Endothelial cell of umbilical vein (primary cell): ENCODE data around the gene DHX34. TPM values are rescaled to one million over a fixed set of nuclear protein-coding genes. Genes with fewer than 3 reads are reported as not detected.

Experiments
- BruUV-seq: library from RNA; stranded (reverse); fragments of 400-500 nt; replicated peaks from 2 replicates; lab custom pipeline; 2021; lab: Mats Ljungman, UMichigan
- CTCF ChIA-PET: fragments of 300-600, 350-600 bp; sonication (Branson Sonifier 250); formaldehyde crosslinking; loops from one replicate; lab custom pipeline; 2021; ENCODE audit warnings: antibody characterized with exemption, inconsistent platforms; lab: Charles Lee
- POLR2A ChIA-PET: fragments of 300-600, 350-600 bp; sonication (Branson Sonifier 250); formaldehyde crosslinking; loops from one replicate; lab custom pipeline; 2021; ENCODE audit warnings: antibody characterized with exemption, inconsistent platforms; lab: Charles Lee
- DNase-seq: peaks from one replicate; pipeline ENCODE4 v3.0.0-alpha.2; 2011; ENCODE audit warnings: low read depth, low spot score
- FAIRE-seq: peaks from 2 replicates; lab custom pipeline; 2011; peaks lifted over from hg19 to GRCh38; lab: Jason Lieb, UNC
- H2AFZ ChIP-seq: 2 replicates; pipeline ENCODE4 v1.6.0; 2012; ENCODE audit warnings: low read depth, low read length, control low read depth, inconsistent platforms
- H3K27ac ChIP-seq: 2 replicates; pipeline ENCODE4 v1.5.1; 2011; ENCODE audit warnings: low read depth, mild to moderate bottlenecking, control low read depth, low read length, moderate library complexity; ENCODE audit not compliant: insufficient read depth
- H3K27me3 ChIP-seq, 2 experiments: 2 replicates each; pipeline versions ENCODE4 v1.6.0 to v1.6.1; 2011; ENCODE audit warnings: low read length in 2 of 2, mixed read lengths in 1 of 2; ENCODE audit not compliant: control insufficient read depth in 2 of 2, insufficient read depth in 2 of 2
- H3K36me3 ChIP-seq, 2 experiments: 2 replicates in 1 of 2; 3 replicates in 1 of 2; pipeline ENCODE4 v1.5.1; 2011; ENCODE audit warnings: low read length in 2 of 2, mild to moderate bottlenecking in 1 of 2, moderate library complexity in 1 of 2; ENCODE audit not compliant: control insufficient read depth in 2 of 2, insufficient read depth in 2 of 2; ENCODE audit errors: extremely low read depth in 1 of 2
- H3K4me1 ChIP-seq: 3 replicates; pipeline ENCODE4 v1.5.1; 2011; ENCODE audit warnings: mild to moderate bottlenecking, low read length; ENCODE audit not compliant: control insufficient read depth, insufficient read depth; ENCODE audit errors: extremely low read depth
- H3K4me2 ChIP-seq: 2 replicates; pipeline ENCODE4 v1.6.1; 2011; ENCODE audit warnings: low read length, control low read depth, mixed read lengths; ENCODE audit not compliant: insufficient read depth
- H3K4me3 ChIP-seq, 3 experiments: fragments of 200-600 bp in 1 of 3; sonication (generic), shearing (Covaris generic) in 1 of 3; replicated peaks in 1 of 3; 2 replicates each; pipeline ENCODE4 v1.5.1; 2011 to 2016; ENCODE audit warnings: control low read depth in 3 of 3, low read length in 3 of 3, mild to moderate bottlenecking in 2 of 3, inconsistent platforms in 1 of 3, low read depth in 1 of 3, moderate library complexity in 1 of 3; ENCODE audit not compliant: insufficient read depth in 1 of 3
- H3K79me2 ChIP-seq: 2 replicates; pipeline ENCODE4 v1.6.0; 2012; ENCODE audit warnings: low read length, inconsistent platforms; ENCODE audit not compliant: control insufficient read depth, insufficient read depth
- H3K9ac ChIP-seq: replicated peaks from 2 replicates; pipeline ENCODE3; 2011; ENCODE audit warnings: low read length, control low read depth; ENCODE audit not compliant: insufficient read depth; ENCODE audit errors: extremely low read depth
- H3K9me1 ChIP-seq: replicated peaks from 3 replicates; pipeline ENCODE4 v1.6.0; 2011; ENCODE audit warnings: mild to moderate bottlenecking, low read length; ENCODE audit not compliant: control insufficient read depth, insufficient read depth; ENCODE audit errors: extremely low read depth
- H3K9me3 ChIP-seq: replicated peaks from 2 replicates; pipeline ENCODE4 v1.5.1; 2012; ENCODE audit warnings: low read length, inconsistent platforms; ENCODE audit not compliant: control insufficient read depth, insufficient read depth
- H4K20me1 ChIP-seq: replicated peaks from 2 replicates; pipeline ENCODE3; 2011; ENCODE audit warnings: mild to moderate bottlenecking, low read length; ENCODE audit not compliant: control insufficient read depth, insufficient read depth; ENCODE audit errors: extremely low read depth
- EZH2 ChIP-seq: IDR thresholded peaks from 2 replicates; pipeline ENCODE4 v1.6.1; 2012; ENCODE audit warnings: borderline replicate concordance, low read depth, mild to moderate bottlenecking, moderate library complexity, low read length, inconsistent platforms; ENCODE audit not compliant: severe bottlenecking
- FOS ChIP-seq: IDR thresholded peaks from 2 replicates; pipeline ENCODE4 v1.6.1; 2011; ENCODE audit warnings: mild to moderate bottlenecking, low read length, moderate library complexity, borderline replicate concordance; ENCODE audit not compliant: insufficient read depth
- GATA2 ChIP-seq: IDR thresholded peaks from 2 replicates; pipeline ENCODE4 v1.7.0; 2011; ENCODE audit warnings: low read depth, mild to moderate bottlenecking, moderate library complexity, mixed read lengths, low read length; ENCODE audit not compliant: insufficient read length, insufficient read depth
- JUN ChIP-seq: IDR thresholded peaks from 2 replicates; pipeline ENCODE4 v1.6.1; 2011; ENCODE audit warnings: borderline replicate concordance, low read depth; ENCODE audit not compliant: insufficient read length, insufficient read depth
- MYC ChIP-seq: IDR thresholded peaks from one replicate; pipeline ENCODE4 v1.6.1; 2011; ENCODE audit warnings: mild to moderate bottlenecking, low read depth, low read length
- POLR2A ChIP-seq: IDR thresholded peaks from 2 replicates; pipeline ENCODE4 v1.6.1; 2012; ENCODE audit warnings: low read depth, mild to moderate bottlenecking, control low read depth, low read length
- POLR2AphosphoS5 ChIP-seq: IDR thresholded peaks from 2 replicates; pipeline ENCODE4 v1.6.1; 2012; ENCODE audit warnings: low read depth, mild to moderate bottlenecking, control low read depth, low read length, moderate library complexity; ENCODE audit not compliant: insufficient read depth
- dilution Hi-C: fragments of 300-500 bp; cut with MboI; formaldehyde crosslinking; loops from one replicate; pipeline ENCODE4 v1.15.0; 2019; ENCODE audit warnings: low sequenced_read_pairs; ENCODE audit not compliant: extremely low pct_ligation_motif_present
- intact Hi-C: fragments of 100-400 bp; cut with micrococcal nuclease; formaldehyde crosslinking; loops from one replicate; pipeline ENCODE4 v1.10.0; 2022
- polyA plus RNA-seq, 4 experiments: library from polyadenylated mRNA; depleted of rRNA in 3 of 4; stranded (reverse) in 3 of 4; unstranded in 1 of 4; fragments of >200 nt; gene quantifications; 2 replicates each; pipeline versions ENCODE4 v1.2.1 to v1.2.3, GENCODE V29; 2011 to 2012; ENCODE audit warnings: missing spikeins in 1 of 4
- total RNA-seq: library from RNA; stranded (reverse); gene quantifications from 2 replicates; pipeline ENCODE4 v1.2.3, GENCODE V29; 2021
- TF ChIP-seq, protein P1 (sequence below): IDR thresholded peaks from 2 replicates; pipeline ENCODE4 v1.6.1; 2011; ENCODE audit not compliant: insufficient read depth, insufficient read length
- TF ChIP-seq, protein P2 (sequence below), 2 donors: IDR thresholded peaks; 1 replicate in 1 of 2; 2 replicates in 1 of 2; pipeline ENCODE4 v1.5.1; 2011; ENCODE audit warnings: low read length in 2 of 2, mild to moderate bottlenecking in 2 of 2, moderate library complexity in 2 of 2, control low read depth in 1 of 2, inconsistent platforms in 1 of 2, low read depth in 1 of 2; ENCODE audit not compliant: insufficient read depth in 1 of 2; ENCODE audit errors: extremely low read depth in 1 of 2

DHX34 gene
- total and polyA plus RNA-seq, 2 donors (not counting 3 experiments of a cell fraction or from before 2014, with no cell fraction given): 12.8 to 20.7 TPM

DNA sequence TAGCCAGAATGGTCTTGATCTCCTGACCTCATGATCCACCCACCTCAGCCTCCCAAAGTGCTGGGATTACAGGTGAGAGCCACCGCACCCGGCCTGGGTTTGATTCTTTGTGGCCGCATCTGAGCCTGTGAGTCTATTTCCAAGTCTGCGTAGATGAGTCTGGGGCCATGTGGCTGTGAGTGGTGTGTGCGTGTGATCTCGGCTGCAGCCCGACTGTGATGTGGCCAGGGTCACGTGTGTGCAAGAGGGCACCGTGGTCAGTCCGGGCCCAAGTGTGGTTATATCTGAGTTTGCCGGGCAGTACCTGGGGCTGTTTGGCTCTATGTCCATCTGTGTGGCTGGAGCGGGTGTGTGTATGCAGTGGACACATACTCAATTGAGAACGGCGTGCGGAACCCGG, 64.8 kb downstream of the DHX34 start:
- no peak overlapping the region for H3K9ac ChIP-seq
- ChIA-PET POLR2A (no interaction called here), CTCF (interaction anchor here (0.9 to 1.1 kb wide), 2 partner anchors 13 to 129 kb away, joined by 3 read pairs; no protein-coding TSS in a partner anchor)
- H3K4me1 ChIP-seq: no peaks in the 10 kb centered on the region
- dilution Hi-C loops: no loop called here
- intact Hi-C loops: no loop called here
- no TSS peak for BruUV-seq
- H3K4me2 ChIP-seq: no peak overlapping the region
- no peaks in the 10 kb centered on the region for H3K9me1 ChIP-seq
- DNase-seq: no peak
- H3K27me3 ChIP-seq: peaks cover 24 to 26% of the 10 kb centered on the region in 2 experiments
- TF ChIP-seq FOS: no peak
- TF ChIP-seq GATA2: no peak
- no peak for TF ChIP-seq JUN
- TF ChIP-seq POLR2A: no peak
- no peak for TF ChIP-seq EZH2
- TF ChIP-seq, protein P1, sequence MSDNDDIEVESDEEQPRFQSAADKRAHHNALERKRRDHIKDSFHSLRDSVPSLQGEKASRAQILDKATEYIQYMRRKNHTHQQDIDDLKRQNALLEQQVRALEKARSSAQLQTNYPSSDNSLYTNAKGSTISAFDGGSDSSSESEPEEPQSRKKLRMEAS: no peak
- no peak for TF ChIP-seq MYC
- TF ChIP-seq POLR2AphosphoS5: no peak
- TF ChIP-seq, protein P2, sequence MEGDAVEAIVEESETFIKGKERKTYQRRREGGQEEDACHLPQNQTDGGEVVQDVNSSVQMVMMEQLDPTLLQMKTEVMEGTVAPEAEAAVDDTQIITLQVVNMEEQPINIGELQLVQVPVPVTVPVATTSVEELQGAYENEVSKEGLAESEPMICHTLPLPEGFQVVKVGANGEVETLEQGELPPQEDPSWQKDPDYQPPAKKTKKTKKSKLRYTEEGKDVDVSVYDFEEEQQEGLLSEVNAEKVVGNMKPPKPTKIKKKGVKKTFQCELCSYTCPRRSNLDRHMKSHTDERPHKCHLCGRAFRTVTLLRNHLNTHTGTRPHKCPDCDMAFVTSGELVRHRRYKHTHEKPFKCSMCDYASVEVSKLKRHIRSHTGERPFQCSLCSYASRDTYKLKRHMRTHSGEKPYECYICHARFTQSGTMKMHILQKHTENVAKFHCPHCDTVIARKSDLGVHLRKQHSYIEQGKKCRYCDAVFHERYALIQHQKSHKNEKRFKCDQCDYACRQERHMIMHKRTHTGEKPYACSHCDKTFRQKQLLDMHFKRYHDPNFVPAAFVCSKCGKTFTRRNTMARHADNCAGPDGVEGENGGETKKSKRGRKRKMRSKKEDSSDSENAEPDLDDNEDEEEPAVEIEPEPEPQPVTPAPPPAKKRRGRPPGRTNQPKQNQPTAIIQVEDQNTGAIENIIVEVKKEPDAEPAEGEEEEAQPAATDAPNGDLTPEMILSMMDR (IDR thresholded peaks at IDR 0.05; ENCODE audit: extremely low read depth in 1 of 2, insufficient read depth in 1 of 2, low read depth in 1 of 2, low read length in 2 of 2): no peak
- no peaks in the 10 kb centered on the region for H3K9me3 ChIP-seq
- no peak overlapping the region for H2AFZ ChIP-seq
- H3K79me2 ChIP-seq: no peaks in the 10 kb centered on the region
- no peak for FAIRE-seq
- H3K36me3 ChIP-seq: no peaks in the 10 kb centered on the region
- H3K4me3 ChIP-seq: no peak overlapping the region
- H4K20me1 ChIP-seq: no peaks in the 10 kb centered on the region
- H3K27ac ChIP-seq: no peak overlapping the region
